Right ventricle myocardium inferior (tissue), 1 donor: ENCODE data around the gene KBTBD7. TPM values are rescaled to one million over a fixed set of nuclear protein-coding genes. Genes with fewer than 3 reads are reported as not detected.
"Not testable (repeated sequence)": the region's sequence is repeated elsewhere in the genome, so short reads cannot be mapped to it uniquely, and the experiment has no call there.

Experiments used
- ATAC-seq: fragments of 200-7000 bp; cut with Tn5 transposase; one replicate; pipeline ENCODE4 v1.9.1; 2020; ENCODE audit warnings: mild to moderate bottlenecking, moderate library complexity
- DNase-seq: peaks from one replicate; pipeline ENCODE4 v3.0.0; 2021; ENCODE audit errors: missing footprints
- intact Hi-C: fragments of 100-400 bp; cut with DNase I; formaldehyde crosslinking; loops from one replicate; pipeline ENCODE4 v1.11.0; 2022
- total RNA-seq: library from RNA; stranded (reverse); fragmentation: NEBNext Ultra II Directional; extraction: Animal tissue kit (Norgen Biotek cat#: 25700); gene quantifications from one replicate; pipeline ENCODE4 v1.2.1, GENCODE V29; 2021
- donor health status: DM: no; HTN: yes; CAD: no; lungs with severe emphysema.

The KBTBD7 gene
- total RNA-seq, 1 donor from 2014 or later: 5.9 TPM

- no peak for ATAC-seq
- no peak for DNase-seq
- intact Hi-C loops: no loop called here
These were observed 9.4 kb upstream of the KBTBD7 start for GRCh38 chr13:41203810-41204209.

- ATAC-seq: no peak
- intact Hi-C loops: no loop called here
These were observed 5.8 kb upstream of the KBTBD7 start for GRCh38 chr13:41200126-41200525.

GRCh38 chr13:41199526-41199925, 5.2 kb upstream of the KBTBD7 start:
- no peak for ATAC-seq
- intact Hi-C loops: loop anchor here (10.0 kb wide), 1 partner anchor 125 kb away; no protein-coding TSS in a partner anchor

More at GRCh38 chr13:41200126-41200525, 5.8 kb upstream of the KBTBD7 start:
- no peak for DNase-seq

GRCh38 chr13:41199079-41199478, 4.7 kb upstream of the KBTBD7 start:
- DNase-seq (no peak), ATAC-seq (no peak)
- intact Hi-C loops: loop anchor here (10.0 kb wide), 1 partner anchor 124 kb away; no protein-coding TSS in a partner anchor

More at GRCh38 chr13:41199526-41199925, 5.2 kb upstream of the KBTBD7 start:
- no peak for DNase-seq

GRCh38 chr13:41196620-41197019, 2.3 kb upstream of the KBTBD7 start:
- intact Hi-C loops: loop anchor here (10.0 kb wide), 1 partner anchor 122 kb away; no protein-coding TSS in a partner anchor
- DNase-seq (no peak), ATAC-seq (no peak)

GRCh38 chr13:41196011-41196410, 1.6 kb upstream of the KBTBD7 start:
- intact Hi-C loops: loop anchor here (10.0 kb wide), 1 partner anchor 121 kb away; no protein-coding TSS in a partner anchor
- DNase-seq: no peak
- ATAC-seq: no peak

GRCh38 chr13:41193469-41193868, 900 bp downstream of the KBTBD7 start:
- ATAC-seq (no peak), DNase-seq (no peak)
- intact Hi-C loops: loop anchor here (10.0 kb wide), 1 partner anchor 119 kb away; no protein-coding TSS in a partner anchor

GRCh38 chr13:41188584-41188983, 5.8 kb downstream of the KBTBD7 start:
- intact Hi-C loops: no loop called here
- DNase-seq (no peak), ATAC-seq (no peak)

GRCh38 chr13:41186481-41186880, 7.9 kb downstream of the KBTBD7 start:
- intact Hi-C loops: no loop called here
- ATAC-seq (no peak), DNase-seq (no peak)

GRCh38 chr13:41182231-41182630, 12.1 kb downstream of the KBTBD7 start:
- no peak for ATAC-seq
- intact Hi-C loops: no loop called here

GRCh38 chr13:41179593-41180250, 14.6 kb downstream of the KBTBD7 start:
- intact Hi-C loops: no loop called here
- no peak for DNase-seq
- ATAC-seq: no peak

More at GRCh38 chr13:41182231-41182630, 12.1 kb downstream of the KBTBD7 start:
- DNase-seq: no peak

- no peak for DNase-seq
- ATAC-seq: no peak
- intact Hi-C loops: no loop called here
These were observed 16.3 kb downstream of the KBTBD7 start for GRCh38 chr13:41178040-41178439.

- no peak for DNase-seq
- no peak for ATAC-seq
- intact Hi-C loops: no loop called here
These were observed 16.8 kb downstream of the KBTBD7 start for GRCh38 chr13:41177616-41178015.

- intact Hi-C loops, DNase-seq, ATAC-seq: not testable (repeated sequence)
These were observed 18.8 kb downstream of the KBTBD7 start for GRCh38 chr13:41175576-41175975.

- intact Hi-C loops: no loop called here
- no peak for DNase-seq
- ATAC-seq: no peak
These were observed 32.2 kb downstream of the KBTBD7 start for GRCh38 chr13:41162151-41162550.

- DNase-seq (no peak), ATAC-seq (no peak)
- intact Hi-C loops: no loop called here
These were observed 35.2 kb downstream of the KBTBD7 start for GRCh38 chr13:41159174-41159573.

- intact Hi-C loops: no loop called here
- DNase-seq (no peak), ATAC-seq (no peak)
These were observed 37.2 kb downstream of the KBTBD7 start for GRCh38 chr13:41157048-41157717.

GRCh38 chr13:41156620-41157019, 37.7 kb downstream of the KBTBD7 start:
- ATAC-seq (no peak), DNase-seq (no peak)
- intact Hi-C loops: no loop called here

- ATAC-seq: no peak
- DNase-seq: no peak
- intact Hi-C loops: no loop called here
These were observed 40.3 kb downstream of the KBTBD7 start for GRCh38 chr13:41154042-41154441.

GRCh38 chr13:41152005-41152404, 42.4 kb downstream of the KBTBD7 start:
- intact Hi-C loops: no loop called here
- ATAC-seq (no peak), DNase-seq (no peak)
